NB4 (cell line): ENCODE results near the gene TMEM132C.

ENCODE experiments used
- DNase-seq: peaks from one replicate; pipeline ENCODE4 v3.0.0; 2010; ENCODE audit warnings: low read depth
- H3K4me3 ChIP-seq: one replicate; pipeline ENCODE4 v1.5.1; 2011; ENCODE audit warnings: mild to moderate bottlenecking, low read depth, low read length, moderate library complexity
- MYC ChIP-seq: IDR thresholded peaks from 2 replicates; pipeline ENCODE4 v1.6.1; 2011; ENCODE audit warnings: low read depth, low read length
- POLR2A ChIP-seq: IDR thresholded peaks from 2 replicates; pipeline ENCODE4 v1.6.1; 2011; ENCODE audit warnings: mild to moderate bottlenecking; ENCODE audit not compliant: insufficient read length; ENCODE audit errors: extremely low read depth
- TF ChIP-seq, protein P1 (sequence below): IDR thresholded peaks from 2 replicates; pipeline ENCODE4 v1.6.1; 2011; ENCODE audit warnings: low read depth, low read length
- TF ChIP-seq, protein P2 (sequence below): IDR thresholded peaks from one replicate; pipeline ENCODE4 v1.5.1; 2012; ENCODE audit warnings: low read depth, low read length

Gene TMEM132C

DNA sequence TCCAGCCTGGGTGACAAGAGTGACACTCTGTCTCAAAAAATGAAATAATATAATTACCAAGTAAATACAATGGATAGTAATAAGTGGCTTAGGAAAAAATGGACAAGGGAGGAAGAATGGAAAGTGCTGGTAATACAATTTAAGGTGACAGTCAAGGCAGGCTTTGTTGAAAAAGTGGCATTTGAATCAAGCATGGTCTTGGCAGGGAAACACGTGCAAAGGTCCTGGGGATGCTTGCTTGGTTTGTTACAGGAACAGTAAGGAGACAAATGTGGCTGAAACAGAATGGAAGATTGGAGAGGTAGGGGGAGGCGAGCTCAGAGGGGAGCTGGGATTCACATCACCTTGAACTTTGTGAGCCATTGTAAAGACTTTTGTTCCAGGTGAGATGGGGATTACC is 153.2 kb downstream of the TMEM132C start:
- no peak for DNase-seq
- no peak overlapping the region for H3K4me3 ChIP-seq
- TF ChIP-seq, protein P1, sequence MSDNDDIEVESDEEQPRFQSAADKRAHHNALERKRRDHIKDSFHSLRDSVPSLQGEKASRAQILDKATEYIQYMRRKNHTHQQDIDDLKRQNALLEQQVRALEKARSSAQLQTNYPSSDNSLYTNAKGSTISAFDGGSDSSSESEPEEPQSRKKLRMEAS: no peak
- TF ChIP-seq, protein P2, sequence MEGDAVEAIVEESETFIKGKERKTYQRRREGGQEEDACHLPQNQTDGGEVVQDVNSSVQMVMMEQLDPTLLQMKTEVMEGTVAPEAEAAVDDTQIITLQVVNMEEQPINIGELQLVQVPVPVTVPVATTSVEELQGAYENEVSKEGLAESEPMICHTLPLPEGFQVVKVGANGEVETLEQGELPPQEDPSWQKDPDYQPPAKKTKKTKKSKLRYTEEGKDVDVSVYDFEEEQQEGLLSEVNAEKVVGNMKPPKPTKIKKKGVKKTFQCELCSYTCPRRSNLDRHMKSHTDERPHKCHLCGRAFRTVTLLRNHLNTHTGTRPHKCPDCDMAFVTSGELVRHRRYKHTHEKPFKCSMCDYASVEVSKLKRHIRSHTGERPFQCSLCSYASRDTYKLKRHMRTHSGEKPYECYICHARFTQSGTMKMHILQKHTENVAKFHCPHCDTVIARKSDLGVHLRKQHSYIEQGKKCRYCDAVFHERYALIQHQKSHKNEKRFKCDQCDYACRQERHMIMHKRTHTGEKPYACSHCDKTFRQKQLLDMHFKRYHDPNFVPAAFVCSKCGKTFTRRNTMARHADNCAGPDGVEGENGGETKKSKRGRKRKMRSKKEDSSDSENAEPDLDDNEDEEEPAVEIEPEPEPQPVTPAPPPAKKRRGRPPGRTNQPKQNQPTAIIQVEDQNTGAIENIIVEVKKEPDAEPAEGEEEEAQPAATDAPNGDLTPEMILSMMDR: no peak
- TF ChIP-seq POLR2A: no peak
- TF ChIP-seq MYC: no peak

DNA sequence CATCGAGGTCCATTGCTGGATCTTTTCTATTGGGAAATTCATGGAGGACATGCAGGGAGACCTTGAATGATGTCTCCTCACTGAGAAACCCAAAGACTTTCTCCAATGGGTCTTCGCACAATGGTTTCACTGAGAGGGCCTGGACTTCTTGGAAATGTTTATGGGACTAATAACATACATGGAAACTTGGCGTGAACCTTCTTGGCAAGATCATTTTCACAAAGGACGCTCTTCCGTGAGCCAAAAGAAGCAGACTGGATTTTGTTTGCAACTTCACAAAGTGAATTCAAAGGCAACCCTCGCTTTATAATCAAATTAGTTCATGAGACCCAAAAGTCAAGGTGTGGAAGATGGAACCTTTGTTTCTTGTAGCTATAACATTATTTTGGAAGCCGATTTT is 154.4 kb downstream of the TMEM132C start:
- TF ChIP-seq, protein P1: no peak
- TF ChIP-seq POLR2A (no peak), MYC (no peak)
- TF ChIP-seq, protein P2: no peak
- no peak overlapping the region for H3K4me3 ChIP-seq
- no peak for DNase-seq

DNA sequence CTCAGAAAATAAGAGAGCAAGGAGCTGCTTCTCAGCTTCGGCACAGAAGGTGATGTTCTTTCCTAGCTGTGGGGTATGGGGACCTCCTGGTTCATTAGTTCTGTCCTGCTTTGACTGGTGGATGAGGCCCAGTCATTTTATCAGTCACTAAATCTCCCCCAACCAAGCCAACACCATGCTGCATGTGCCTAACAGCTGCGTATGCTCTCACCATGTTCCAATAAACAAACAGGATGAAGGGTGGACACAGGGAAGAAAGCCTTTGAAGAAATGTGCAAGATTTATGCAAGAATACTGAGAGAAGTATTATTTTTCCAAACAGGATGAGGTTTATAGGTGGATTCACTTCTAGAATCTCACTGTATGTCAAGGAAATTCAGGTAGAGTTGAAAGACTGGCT is 156.2 kb downstream of the TMEM132C start:
- TF ChIP-seq POLR2A (no peak), MYC (no peak)
- TF ChIP-seq, protein P1: no peak
- TF ChIP-seq, protein P2: no peak

DNA sequence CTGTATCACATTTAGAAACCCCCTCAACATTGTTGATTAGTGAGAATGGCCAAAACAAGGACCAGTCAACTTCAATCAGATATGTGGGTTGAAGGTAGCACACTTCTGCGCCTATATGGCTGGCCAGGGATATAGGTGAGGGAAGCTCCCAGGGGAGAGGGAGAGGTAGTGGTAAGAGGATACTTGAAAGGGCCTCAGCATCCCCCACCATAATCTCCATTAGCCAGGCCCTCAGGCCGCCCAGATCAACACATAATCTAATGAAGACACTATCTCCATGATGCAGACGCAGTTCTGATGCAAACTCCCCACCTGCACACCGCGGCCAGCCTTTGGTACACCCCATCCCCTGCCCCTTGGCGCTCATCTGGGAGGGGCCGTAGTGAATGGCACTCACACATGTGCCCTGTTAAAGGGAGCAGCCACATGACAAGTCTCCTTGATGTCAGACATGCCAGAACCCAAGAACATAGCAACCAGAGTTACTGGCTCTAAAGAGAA is 158.0 kb downstream of the TMEM132C start:
- DNase-seq: no peak
- no peak overlapping the region for H3K4me3 ChIP-seq
- TF ChIP-seq, protein P2: no peak
- TF ChIP-seq, protein P1: no peak
- TF ChIP-seq POLR2A: no peak

More for the DNA sequence above, 156.2 kb downstream of the TMEM132C start:
- no peak overlapping the region for H3K4me3 ChIP-seq
- no peak for DNase-seq

DNA sequence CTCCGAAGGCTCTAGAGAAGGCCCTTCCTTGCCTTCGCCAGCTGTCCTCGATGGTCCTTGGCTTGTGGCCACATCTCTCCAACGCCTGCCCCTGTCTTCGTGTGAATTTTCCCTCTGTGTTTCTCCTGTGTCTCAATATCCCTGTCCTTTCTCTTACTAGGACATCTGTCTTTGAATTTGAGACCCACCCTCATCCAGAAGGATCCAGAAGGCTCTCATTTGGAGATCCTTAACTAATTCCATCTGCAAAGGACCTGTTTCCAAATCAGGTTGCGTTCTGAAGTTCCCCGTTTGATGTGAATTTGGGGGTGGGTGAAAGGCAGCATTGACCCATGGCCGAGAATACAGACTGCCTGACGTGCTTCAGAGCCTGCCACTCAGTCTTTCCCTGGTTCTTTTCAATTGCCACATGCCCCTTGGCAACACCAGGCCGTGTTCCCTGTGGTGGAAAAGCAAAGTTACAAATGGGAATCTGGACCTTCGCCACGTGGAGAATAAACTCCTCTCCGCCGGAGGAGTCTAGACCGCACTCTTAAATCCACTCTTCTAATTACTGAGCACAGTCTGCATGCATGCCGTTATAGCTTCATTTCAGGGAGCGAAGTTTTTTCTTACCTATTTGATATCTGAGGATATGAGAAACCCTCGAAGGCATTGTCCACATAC is 158.8 kb downstream of the TMEM132C start:
- H3K4me3 ChIP-seq: no peak overlapping the region
- DNase-seq: no peak
- TF ChIP-seq, protein P1: no peak
- no peak for TF ChIP-seq MYC

DNA sequence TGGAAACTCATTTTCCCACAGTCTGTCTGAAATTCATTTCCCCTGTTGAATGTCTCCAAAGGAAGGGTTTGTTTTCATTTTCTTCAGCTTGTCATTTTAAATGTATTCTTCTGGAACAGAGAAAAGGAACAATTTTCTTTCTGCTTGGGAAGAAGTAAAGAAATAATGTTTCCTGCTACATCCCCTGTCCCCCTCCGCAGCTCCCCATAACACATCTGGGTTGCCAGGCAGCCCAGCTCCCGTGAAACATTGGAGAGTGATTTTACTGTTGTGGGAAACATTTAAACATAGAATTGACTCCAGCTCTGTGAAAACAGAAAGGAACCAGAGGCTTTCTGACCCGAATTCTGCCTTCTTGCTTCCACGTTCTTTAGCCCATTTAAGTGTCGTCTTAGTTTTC is 159.5 kb downstream of the TMEM132C start:
- no peak overlapping the region for H3K4me3 ChIP-seq
- DNase-seq: no peak
- TF ChIP-seq MYC (no peak), POLR2A (no peak)
- TF ChIP-seq, protein P1: no peak
- TF ChIP-seq, protein P2: no peak
